ENCODE results near the gene AP1G2. TPM values are rescaled to one million over a fixed set of nuclear protein-coding genes. Genes with fewer than 3 reads are reported as not detected.

The AP1G2 gene
- total and polyA plus RNA-seq, 2 of the 4 experiments (the other 2 are of a cell fraction), result 2.9 to 19.2 TPM

- Histone ChIP-seq H2AK5ac (ENCODE audit: low read depth, low read length) (peak overlapping the region; percentile 72), H3K79me1 (ENCODE audit: low read depth in 1 of 2, low read length in 2 of 2) (peaks cover 15 to 18% of the 10 kb centered on the region in 2 experiments), H3K9me1 (ENCODE audit: insufficient read depth, low read length) (peaks cover 10% of the 10 kb centered on the region), H2BK120ac (ENCODE audit: low read depth, low read length) (no peak overlapping the region), H4K5ac (ENCODE audit: low read depth, low read length) (peak overlapping the region; percentile 92), H3K4me2 (ENCODE audit: low read depth, low read length) (peak overlapping the region; percentile 91), H3K4me1 (ENCODE audit: control insufficient read depth, insufficient read depth, low read length) (peaks cover 7% of the 10 kb centered on the region), H3K9ac (ENCODE audit: low read depth, low read length) (peak overlapping the region; percentile 92), H3K9me3 (ENCODE audit: control insufficient read depth, insufficient read depth, low read length) (no peaks in the 10 kb centered on the region), H3K4me3 (ENCODE audit: insufficient read depth, low read depth, low read length) (peak overlapping the region; percentile 77), H3K27me3 (ENCODE audit: control insufficient read depth, insufficient read depth, low read length) (no peaks in the 10 kb centered on the region), H2BK15ac (ENCODE audit: low read depth, low read length) (no peak overlapping the region), H2BK5ac (ENCODE audit: low read depth, low read length, poor library complexity, severe bottlenecking) (no peak overlapping the region), H3K27ac (ENCODE audit: insufficient read depth, low read length) (peak overlapping the region; percentile 80), H3K14ac (replicated peaks; ENCODE audit: low read depth, low read length) (peak overlapping the region; percentile 83), H3K56ac (ENCODE audit: extremely low read depth, insufficient read depth, low read length) (peak overlapping the region; percentile 77; the same call in 1 of the 2 replicates), H2AK9ac (replicated peaks; ENCODE audit: low read depth, low read length, poor library complexity) (peak overlapping the region; percentile 94), H3K18ac (ENCODE audit: low read depth, low read length) (no peak overlapping the region; the same call in 1 of the 2 replicates), H4K20me1 (ENCODE audit: insufficient read depth, low read length) (no peaks in the 10 kb centered on the region), H4K8ac (ENCODE audit: low read depth in 2 of 2, low read length in 2 of 2) (peak overlapping the region; percentile 91 to 98), H2AFZ (replicated peaks; ENCODE audit: low read length, poor library complexity) (peak overlapping the region; percentile 100), H4K91ac (ENCODE audit: insufficient read depth, low read depth, low read length) (peak overlapping the region; percentile 57), H3K36me3 (ENCODE audit: control insufficient read depth, insufficient read depth, low read length) (peaks cover 7% of the 10 kb centered on the region), H3K4ac (ENCODE audit: low read depth, low read length) (peak overlapping the region; percentile 92), H2BK20ac (ENCODE audit: low read depth, low read length) (no peak overlapping the region), H3K23ac (ENCODE audit: low read depth, low read length) (peak overlapping the region; percentile 47; the same call in 1 of the 2 replicates)
- in situ Hi-C loops (cut with MboI; ENCODE audit: low sequenced_read_pairs) (loop anchor here (5.0 to 10.0 kb wide), 2 partner anchors 80 to 232 kb away; partner anchors contain the start of gene PABPN1), intact Hi-C loops (cut with micrococcal nuclease) (no loop called here), dilution Hi-C loops (cut with HindIII; ENCODE audit: low sequenced_read_pairs, unreplicated experiment) (no loop called here)
- ATAC-seq (ENCODE audit: low read depth) (no peak), DNase-seq (no peak)
- CTCF ChIA-PET, result no interaction called here
- 55% methylated on average over 4 of the region's 17 CpGs; no CpG with 5 or more reads in 1 of the 2 experiments for WGBS, 2 experiments (ENCODE audit: extremely low coverage in 2 of 2, insufficient read length in 1 of 2)
- no TSS peak for BruUV-seq (replicated peaks)
- POLR2A ChIA-PET (ENCODE audit: unreplicated experiment), result interaction anchor here (1.2 kb wide), 1 partner anchor 80 kb away, joined by 4 read pairs; no protein-coding TSS in a partner anchor
- no peak for TF ChIP-seq USF2 (IDR thresholded peaks at IDR 0.05; ENCODE audit: low read depth, low read length)
- no peak for TF ChIP-seq NFE2L2 (IDR thresholded peaks at IDR 0.05; ENCODE audit: low read depth, low read length)
- no peak for TF ChIP-seq CEBPB (IDR thresholded peaks at IDR 0.05; ENCODE audit: low read depth, low read length)
- TF ChIP-seq RFX5 (IDR thresholded peaks at IDR 0.05; ENCODE audit: low read depth, low read length), result no peak
- TF ChIP-seq MXI1 (IDR thresholded peaks at IDR 0.05; ENCODE audit: borderline replicate concordance, low read depth, low read length), result no peak
- TF ChIP-seq ELK1 (IDR thresholded peaks at IDR 0.05; ENCODE audit: borderline replicate concordance, low read depth, low read length), result no peak
- no peak for TF ChIP-seq CHD1 (IDR thresholded peaks at IDR 0.05; ENCODE audit: low read depth, low read length)
- TF ChIP-seq RCOR1 (IDR thresholded peaks at IDR 0.05; ENCODE audit: insufficient replicate concordance, low read length), result no peak
- TF ChIP-seq FOS (IDR thresholded peaks at IDR 0.05; ENCODE audit: low read depth, low read length), result no peak
- no peak for TF ChIP-seq BHLHE40 (IDR thresholded peaks at IDR 0.05; ENCODE audit: low read depth, low read length)
- TF ChIP-seq MAZ (IDR thresholded peaks at IDR 0.05; ENCODE audit: borderline replicate concordance, low read depth, low read length), result no peak
- TF ChIP-seq RAD21 (IDR thresholded peaks at IDR 0.05; ENCODE audit: low read length), result no peak
- no peak for TF ChIP-seq CTCF (conservative IDR thresholded peaks at IDR 0.05; ENCODE audit: low read depth, low read length)
- TF ChIP-seq SMC3 (IDR thresholded peaks at IDR 0.05; ENCODE audit: low read depth, low read length), result no peak
Observed at GRCh38 chr14:23556700-23557440, 10.7 kb downstream of the AP1G2 start.

Measured in IMR-90 (cell line).